OCI-LY1 (cell line): ENCODE results near the gene OMP.

Experiments
- EZH2 ChIP-seq: fragments of 200-600 bp; sonication (generic), shearing (Covaris generic); IDR thresholded peaks from 2 replicates; pipeline ENCODE4 v1.8.0; 2017; ENCODE audit warnings: borderline replicate concordance, mixed run types, mild to moderate bottlenecking, antibody characterized with exemption, low read length, moderate library complexity, mixed read lengths
- TF ChIP-seq, protein P1 (sequence below): fragments of 200-600 bp; sonication (generic), shearing (Covaris generic); IDR thresholded peaks from 2 replicates; pipeline ENCODE4 v1.5.1; 2017; ENCODE audit warnings: mild to moderate bottlenecking, antibody characterized with exemption, low read length, moderate library complexity, mixed read lengths

DNA sequence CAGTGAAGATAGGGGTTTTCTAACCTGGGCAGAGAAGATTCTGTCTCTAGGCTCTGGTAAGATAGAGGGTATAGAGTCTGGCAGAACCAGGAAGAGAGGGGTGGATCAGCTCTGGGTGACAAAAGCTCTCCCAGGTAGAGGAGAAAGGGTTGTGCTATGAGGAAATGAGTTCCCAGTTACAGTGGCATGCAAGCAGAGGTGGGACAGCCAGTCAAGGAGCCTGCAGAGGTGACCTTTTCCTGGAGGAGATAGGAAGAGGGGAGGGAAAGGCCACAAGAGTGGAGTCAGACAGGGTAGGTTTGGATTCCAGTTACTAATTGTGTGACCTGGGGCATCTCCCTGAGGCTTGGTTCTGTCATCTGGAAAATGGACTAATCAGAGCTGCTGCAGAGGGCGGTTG, 39.2 kb upstream of the OMP start:
- TF ChIP-seq, protein P1, sequence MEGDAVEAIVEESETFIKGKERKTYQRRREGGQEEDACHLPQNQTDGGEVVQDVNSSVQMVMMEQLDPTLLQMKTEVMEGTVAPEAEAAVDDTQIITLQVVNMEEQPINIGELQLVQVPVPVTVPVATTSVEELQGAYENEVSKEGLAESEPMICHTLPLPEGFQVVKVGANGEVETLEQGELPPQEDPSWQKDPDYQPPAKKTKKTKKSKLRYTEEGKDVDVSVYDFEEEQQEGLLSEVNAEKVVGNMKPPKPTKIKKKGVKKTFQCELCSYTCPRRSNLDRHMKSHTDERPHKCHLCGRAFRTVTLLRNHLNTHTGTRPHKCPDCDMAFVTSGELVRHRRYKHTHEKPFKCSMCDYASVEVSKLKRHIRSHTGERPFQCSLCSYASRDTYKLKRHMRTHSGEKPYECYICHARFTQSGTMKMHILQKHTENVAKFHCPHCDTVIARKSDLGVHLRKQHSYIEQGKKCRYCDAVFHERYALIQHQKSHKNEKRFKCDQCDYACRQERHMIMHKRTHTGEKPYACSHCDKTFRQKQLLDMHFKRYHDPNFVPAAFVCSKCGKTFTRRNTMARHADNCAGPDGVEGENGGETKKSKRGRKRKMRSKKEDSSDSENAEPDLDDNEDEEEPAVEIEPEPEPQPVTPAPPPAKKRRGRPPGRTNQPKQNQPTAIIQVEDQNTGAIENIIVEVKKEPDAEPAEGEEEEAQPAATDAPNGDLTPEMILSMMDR: no peak
- TF ChIP-seq EZH2: no peak
